GM20000 (cell line): ENCODE measurements around the gene RWDD1.
A peak's percentile ranks its signal among the peaks of the same experiment; 100 is the strongest.

Experiments
- DNase-seq: peaks from one replicate; pipeline ENCODE4 v3.0.0; 2012; ENCODE audit warnings: low spot score
- TF ChIP-seq, protein P1 (sequence below): IDR thresholded peaks from 2 replicates; pipeline ENCODE4 v1.5.1; 2012; ENCODE audit warnings: mild to moderate bottlenecking, control low read depth; ENCODE audit errors: extremely low read depth, missing control alignments

Gene RWDD1

DNA sequence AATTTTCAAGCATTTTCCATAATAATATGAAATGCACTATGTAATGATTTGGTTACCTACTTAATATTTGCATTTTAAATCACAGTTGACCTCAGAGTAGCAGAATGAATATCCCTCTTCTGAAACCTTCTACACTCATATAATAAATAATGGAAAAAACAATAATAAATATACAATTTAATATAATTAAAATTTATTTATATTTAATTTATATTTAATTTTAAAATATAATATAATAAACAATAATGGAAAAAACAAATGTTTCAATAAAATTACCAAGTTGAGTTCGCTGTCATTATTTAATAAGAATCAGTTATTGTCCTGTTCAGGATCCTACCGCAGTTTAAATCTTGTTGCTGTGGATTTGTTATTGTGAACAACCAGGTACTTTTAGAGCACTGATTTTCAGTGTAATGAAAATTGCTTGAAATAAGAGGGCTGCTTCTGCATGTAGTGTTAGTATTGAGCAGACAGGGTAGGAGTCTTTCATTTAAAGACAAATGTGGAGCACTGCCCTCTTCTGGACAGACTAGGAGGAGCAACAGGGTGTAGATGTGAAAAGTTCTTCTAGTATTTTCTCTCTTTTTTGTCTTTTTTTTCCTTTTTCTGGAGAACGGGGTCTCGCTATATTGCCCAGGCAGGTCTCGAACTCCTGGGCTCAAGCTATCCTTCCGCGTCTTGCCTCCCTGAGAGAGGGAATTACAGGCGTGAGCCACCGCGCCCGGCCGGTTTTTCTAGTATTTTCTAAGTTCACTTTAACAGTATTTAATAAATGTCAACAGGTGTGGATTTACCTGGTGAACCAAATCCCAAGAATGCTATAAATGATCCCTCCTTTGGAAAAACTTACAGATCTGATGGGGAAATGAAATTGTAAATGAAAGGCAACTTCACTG, 39.4 kb upstream of the RWDD1 start:
- peak; percentile 55 for DNase-seq
- TF ChIP-seq, protein P1, sequence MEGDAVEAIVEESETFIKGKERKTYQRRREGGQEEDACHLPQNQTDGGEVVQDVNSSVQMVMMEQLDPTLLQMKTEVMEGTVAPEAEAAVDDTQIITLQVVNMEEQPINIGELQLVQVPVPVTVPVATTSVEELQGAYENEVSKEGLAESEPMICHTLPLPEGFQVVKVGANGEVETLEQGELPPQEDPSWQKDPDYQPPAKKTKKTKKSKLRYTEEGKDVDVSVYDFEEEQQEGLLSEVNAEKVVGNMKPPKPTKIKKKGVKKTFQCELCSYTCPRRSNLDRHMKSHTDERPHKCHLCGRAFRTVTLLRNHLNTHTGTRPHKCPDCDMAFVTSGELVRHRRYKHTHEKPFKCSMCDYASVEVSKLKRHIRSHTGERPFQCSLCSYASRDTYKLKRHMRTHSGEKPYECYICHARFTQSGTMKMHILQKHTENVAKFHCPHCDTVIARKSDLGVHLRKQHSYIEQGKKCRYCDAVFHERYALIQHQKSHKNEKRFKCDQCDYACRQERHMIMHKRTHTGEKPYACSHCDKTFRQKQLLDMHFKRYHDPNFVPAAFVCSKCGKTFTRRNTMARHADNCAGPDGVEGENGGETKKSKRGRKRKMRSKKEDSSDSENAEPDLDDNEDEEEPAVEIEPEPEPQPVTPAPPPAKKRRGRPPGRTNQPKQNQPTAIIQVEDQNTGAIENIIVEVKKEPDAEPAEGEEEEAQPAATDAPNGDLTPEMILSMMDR, result peak; percentile 53

DNA sequence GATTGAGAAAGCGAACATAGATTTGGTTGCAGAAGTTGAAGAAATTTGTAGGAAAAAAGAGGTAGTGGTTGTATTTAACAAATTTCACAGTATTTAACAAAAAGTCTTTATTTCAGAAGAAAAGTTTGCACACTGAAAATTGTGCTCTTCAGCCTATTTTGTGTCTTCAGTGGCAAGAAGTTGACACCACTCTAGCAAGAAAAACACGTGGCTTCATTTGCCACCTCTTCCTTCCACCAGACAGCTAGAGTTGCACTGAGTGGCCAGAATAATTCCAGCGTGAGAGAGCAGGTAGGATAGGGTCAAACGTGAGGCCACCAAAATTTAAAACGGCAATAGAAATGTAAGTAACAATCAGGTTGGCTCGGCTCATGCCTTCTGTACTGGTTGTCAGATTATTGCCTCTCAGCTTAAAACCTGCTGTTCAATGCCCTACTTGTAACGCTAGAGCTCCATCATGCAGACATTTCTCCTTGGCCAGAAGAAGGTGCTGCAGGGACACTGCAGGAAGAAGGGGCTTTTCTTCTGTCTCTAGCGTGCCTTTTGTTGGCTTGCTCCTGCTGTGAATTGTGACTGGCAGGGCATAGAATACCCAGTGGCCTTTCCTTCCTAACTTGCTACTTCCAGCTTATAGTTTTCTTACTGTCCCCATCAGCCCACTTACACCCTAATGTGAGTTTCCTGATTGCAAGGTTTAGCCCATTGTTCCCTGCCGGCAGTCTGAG, 37.9 kb upstream of the RWDD1 start:
- TF ChIP-seq, protein P1, result no peak
- DNase-seq, result no peak

DNA sequence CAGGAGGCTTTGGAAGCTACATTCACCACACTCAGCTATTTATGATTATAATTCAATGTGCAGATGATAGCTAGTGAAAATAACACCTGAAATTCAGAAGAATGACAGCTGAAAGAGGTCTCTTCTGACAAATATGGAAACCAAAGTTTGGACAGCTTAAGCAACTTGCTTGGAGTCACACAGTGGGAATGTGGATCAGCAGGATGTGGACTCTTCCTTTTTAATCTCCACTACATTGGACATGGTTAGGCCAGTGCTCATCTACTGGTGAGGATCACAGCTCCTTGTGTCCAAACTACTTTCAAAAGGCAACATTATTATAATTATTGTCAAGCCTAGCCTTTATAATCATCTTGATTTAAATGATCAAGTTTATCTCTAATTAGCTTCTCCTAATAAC, 36.2 kb upstream of the RWDD1 start:
- no peak for DNase-seq
- TF ChIP-seq, protein P1, result no peak

DNA sequence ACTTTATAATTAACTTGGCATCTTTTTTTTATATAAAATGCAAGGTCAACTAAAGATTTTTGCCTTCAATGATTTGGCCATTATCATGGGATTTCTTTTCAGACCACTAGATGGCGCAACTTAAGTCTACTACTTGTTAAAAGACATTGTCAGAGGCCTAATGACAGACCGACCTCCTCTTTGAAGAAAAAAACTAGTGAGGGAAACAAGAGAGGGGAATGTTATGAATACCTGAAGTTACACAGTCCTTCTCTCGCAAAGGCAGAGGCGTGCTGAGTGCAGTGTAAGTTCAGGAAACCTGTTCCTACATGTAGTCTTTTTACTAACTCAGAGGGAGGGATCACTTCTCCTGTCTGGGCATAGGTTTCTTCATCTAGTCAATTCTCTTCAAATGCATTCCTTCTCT, 35.1 kb upstream of the RWDD1 start:
- peak; percentile 36 for DNase-seq
- TF ChIP-seq, protein P1, result peak; percentile 52

DNA sequence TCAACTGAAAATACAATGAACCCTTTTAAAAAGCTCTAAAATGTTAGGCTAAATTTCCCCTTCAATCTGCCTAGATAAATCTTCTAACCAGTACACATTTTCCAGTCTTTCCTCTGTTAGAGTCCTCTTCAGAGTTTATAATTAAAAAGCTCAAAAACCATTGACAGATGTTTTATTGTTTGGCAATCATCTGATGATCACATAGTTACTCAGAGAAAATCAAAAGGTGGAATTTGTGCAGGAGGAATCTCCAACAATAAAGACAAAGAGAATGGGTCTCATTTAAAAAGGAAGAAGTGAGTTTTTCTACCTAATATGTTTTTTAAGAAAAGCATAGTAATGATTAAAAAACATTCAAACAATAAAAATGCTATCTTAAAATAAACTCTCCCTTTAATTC, 28.9 kb upstream of the RWDD1 start:
- TF ChIP-seq, protein P1, result no peak
- no peak for DNase-seq

DNA sequence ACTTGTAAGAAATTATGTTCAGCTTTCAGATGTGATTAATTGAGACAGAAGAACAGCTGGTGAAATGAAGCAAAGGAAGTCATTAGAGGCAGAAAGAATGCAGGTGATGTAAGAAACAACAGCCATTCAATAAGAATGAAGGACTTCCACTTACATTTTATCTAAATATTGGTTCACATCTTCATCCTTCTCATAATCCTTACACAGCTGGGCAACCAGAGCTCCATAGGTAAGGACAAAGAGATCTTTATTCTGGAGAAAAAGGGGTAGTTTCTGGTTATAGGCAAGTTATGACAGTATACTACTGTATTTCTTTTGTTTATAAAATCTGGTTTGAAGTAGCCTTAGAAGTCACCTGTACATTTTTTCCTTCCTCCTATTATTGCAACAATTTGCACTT, 28.2 kb upstream of the RWDD1 start:
- no peak for DNase-seq
- TF ChIP-seq, protein P1, result no peak

DNA sequence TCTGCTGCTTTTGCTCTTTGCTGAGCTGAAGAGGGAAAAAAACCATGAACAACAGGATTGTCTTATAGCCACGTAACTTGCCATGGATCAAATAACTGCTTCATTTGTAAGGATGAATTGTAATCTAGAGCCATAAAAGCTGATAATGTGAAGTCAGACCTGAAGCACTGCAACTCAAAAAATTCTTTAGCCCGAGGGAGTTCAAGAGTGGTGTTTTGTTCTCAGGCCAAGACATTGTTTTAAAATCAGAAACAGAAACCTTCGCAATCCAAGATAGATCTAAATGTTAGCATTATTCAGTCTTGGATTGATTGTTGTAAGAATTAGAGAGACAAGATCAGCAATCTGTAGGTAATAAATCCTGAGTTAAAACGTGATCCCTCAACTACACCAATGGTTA, 25.7 kb upstream of the RWDD1 start, which contains the start of gene TRAPPC3L:
Gene TRAPPC3L, minus strand, starts transcription at position 34 of the 400 bp plus-strand sequence. CDS start 170 bp downstream, outside the sequence.
- no peak for DNase-seq
- TF ChIP-seq, protein P1, result no peak
